ENCODE results near the gene RBM20.
"Not testable (repeated sequence)": the region's sequence is repeated elsewhere in the genome, so short reads cannot be mapped to it uniquely, and the experiment has no call there.

RBM20 gene

GRCh38 chr10:110625356-110625894 lies 18.7 kb upstream of the RBM20 start:
- in situ Hi-C loops (cut with HindIII; ENCODE audit: low sequenced_read_pairs), result no loop called here

GRCh38 chr10:110625951-110626855 lies 17.9 kb upstream of the RBM20 start:
- in situ Hi-C loops (cut with HindIII; ENCODE audit: low sequenced_read_pairs), result no loop called here

- in situ Hi-C loops (cut with HindIII; ENCODE audit: low sequenced_read_pairs), result no loop called here
Observed at GRCh38 chr10:110628161-110628560, 16.0 kb upstream of the RBM20 start.

- in situ Hi-C loops (cut with HindIII; ENCODE audit: low sequenced_read_pairs), result no loop called here
Observed at GRCh38 chr10:110629680-110630191, 14.4 kb upstream of the RBM20 start.

- in situ Hi-C loops (cut with HindIII; ENCODE audit: low sequenced_read_pairs), result no loop called here
Observed at GRCh38 chr10:110631934-110632333, 12.2 kb upstream of the RBM20 start.

- in situ Hi-C loops (cut with HindIII; ENCODE audit: low sequenced_read_pairs), result no loop called here
Observed at GRCh38 chr10:110632591-110633215, 11.4 kb upstream of the RBM20 start.

GRCh38 chr10:110634527-110635209 lies 9.5 kb upstream of the RBM20 start:
- in situ Hi-C loops (cut with HindIII; ENCODE audit: low sequenced_read_pairs), result no loop called here

- in situ Hi-C loops (cut with HindIII; ENCODE audit: low sequenced_read_pairs), result no loop called here
Observed at GRCh38 chr10:110636572-110636931, 7.6 kb upstream of the RBM20 start.

GRCh38 chr10:110636932-110637557 lies 7.1 kb upstream of the RBM20 start:
- in situ Hi-C loops (cut with HindIII; ENCODE audit: low sequenced_read_pairs), result no loop called here

GRCh38 chr10:110637558-110638053 lies 6.5 kb upstream of the RBM20 start:
- in situ Hi-C loops (cut with HindIII; ENCODE audit: low sequenced_read_pairs), result no loop called here

- in situ Hi-C loops (cut with HindIII; ENCODE audit: low sequenced_read_pairs), result no loop called here
Observed at GRCh38 chr10:110638319-110638718, 5.8 kb upstream of the RBM20 start.

GRCh38 chr10:110639046-110639445 lies 5.1 kb upstream of the RBM20 start:
- in situ Hi-C loops (cut with HindIII; ENCODE audit: low sequenced_read_pairs), result not testable (repeated sequence)

GRCh38 chr10:110639858-110640257 lies 4.3 kb upstream of the RBM20 start:
- in situ Hi-C loops (cut with HindIII; ENCODE audit: low sequenced_read_pairs), result not testable (repeated sequence)

- in situ Hi-C loops (cut with HindIII; ENCODE audit: low sequenced_read_pairs), result no loop called here
Observed at GRCh38 chr10:110641256-110641655, 2.9 kb upstream of the RBM20 start.

- in situ Hi-C loops (cut with HindIII; ENCODE audit: low sequenced_read_pairs), result no loop called here
Observed at GRCh38 chr10:110642204-110643034, 1.7 kb upstream of the RBM20 start.

- in situ Hi-C loops (cut with HindIII; ENCODE audit: low sequenced_read_pairs), result no loop called here
Observed at GRCh38 chr10:110643035-110643652, 992 bp upstream of the RBM20 start.

GRCh38 chr10:110644598-110645462 lies 694 bp downstream of the RBM20 start:
- in situ Hi-C loops (cut with HindIII; ENCODE audit: low sequenced_read_pairs), result no loop called here

GRCh38 chr10:110646417-110647135 lies 2.4 kb downstream of the RBM20 start:
- in situ Hi-C loops (cut with HindIII; ENCODE audit: low sequenced_read_pairs), result no loop called here

All from DLD1 (cell line).